ENCODE measurements around the gene NYNRIN.

Gene NYNRIN

GRCh38 chr14:24463017-24463883 is 64.4 kb downstream of the NYNRIN start:
- no peak for DNase-seq

GRCh38 chr14:24463884-24464785 is 65.3 kb downstream of the NYNRIN start:
- no peak for DNase-seq

GRCh38 chr14:24465368-24465767 is 66.6 kb downstream of the NYNRIN start:
- DNase-seq, result no peak

- DNase-seq, result no peak
Observed at GRCh38 chr14:24465805-24466204, 67.0 kb downstream of the NYNRIN start.
